HG03095 (cell line): ENCODE data around the gene RBL2.
"Not testable (repeated sequence)": the region's sequence is repeated elsewhere in the genome, so short reads cannot be mapped to it uniquely, and the experiment has no call there.

Source experiments
- ATAC-seq: cut with Tn5 transposase; IDR thresholded peaks from one replicate; pipeline ENCODE4 v1.9.1; 2021; ENCODE audit warnings: moderate library complexity; ENCODE audit not compliant: unreplicated experiment

The RBL2 gene

GRCh38 chr16:53537626-53538025, 103.4 kb downstream of the RBL2 start:
- ATAC-seq = no peak

GRCh38 chr16:53539346-53539745, 105.1 kb downstream of the RBL2 start:
- ATAC-seq = not testable (repeated sequence)

GRCh38 chr16:53539759-53540718, 105.8 kb downstream of the RBL2 start:
- not testable (repeated sequence) for ATAC-seq
